Limb (tissue), 2 donors: ENCODE data around the gene HAUS2.
"Not testable (repeated sequence)": the region's sequence is repeated elsewhere in the genome, so short reads cannot be mapped to it uniquely, and the experiment has no call there.

ENCODE experiments used
- DNase-seq, 2 donors: peaks; one replicate each; pipeline ENCODE4 v3.0.0-alpha.2; 2016; ENCODE audit errors: extremely low spot score in 2 of 2

Gene HAUS2

GRCh38 chr15:42575188-42576039, 26.8 kb downstream of the HAUS2 start, which contains the start of gene STARD9:
TSS of gene STARD9 (plus strand) at chr15:42575606. CDS start at chr15:42575716, 110 bp downstream.
- peak; percentile 98 for DNase-seq

DNA sequence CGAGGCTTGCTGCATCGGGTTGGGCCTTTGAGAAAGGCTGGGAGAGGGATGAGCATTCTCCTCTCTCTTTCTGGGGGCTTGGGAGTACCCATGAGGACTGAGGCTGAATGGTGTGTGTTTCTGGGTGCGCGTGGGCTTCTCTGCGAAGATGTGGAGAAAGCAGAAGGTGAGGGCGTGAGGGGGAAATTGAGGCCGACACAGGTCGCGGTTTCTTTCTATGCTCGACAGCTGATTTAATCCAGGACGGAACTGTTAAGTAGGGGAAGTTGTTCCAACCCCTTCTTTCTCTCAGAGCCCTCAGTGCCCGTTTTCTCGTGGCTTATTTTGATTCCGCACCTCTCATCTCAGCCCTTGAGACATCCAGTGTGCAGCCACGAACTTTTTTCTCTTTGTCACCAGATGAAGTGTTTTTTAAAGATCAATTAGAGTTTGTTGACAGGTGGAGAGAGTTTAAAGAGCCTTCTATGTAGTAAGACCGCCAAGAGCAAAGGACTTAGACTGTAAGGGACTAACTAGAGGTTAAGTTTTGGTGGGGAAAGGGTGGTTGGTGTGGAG, 27.5 kb downstream of the HAUS2 start:
- DNase-seq, result no peak

GRCh38 chr15:42576776-42577175, 28.1 kb downstream of the HAUS2 start:
- no peak for DNase-seq

DNA sequence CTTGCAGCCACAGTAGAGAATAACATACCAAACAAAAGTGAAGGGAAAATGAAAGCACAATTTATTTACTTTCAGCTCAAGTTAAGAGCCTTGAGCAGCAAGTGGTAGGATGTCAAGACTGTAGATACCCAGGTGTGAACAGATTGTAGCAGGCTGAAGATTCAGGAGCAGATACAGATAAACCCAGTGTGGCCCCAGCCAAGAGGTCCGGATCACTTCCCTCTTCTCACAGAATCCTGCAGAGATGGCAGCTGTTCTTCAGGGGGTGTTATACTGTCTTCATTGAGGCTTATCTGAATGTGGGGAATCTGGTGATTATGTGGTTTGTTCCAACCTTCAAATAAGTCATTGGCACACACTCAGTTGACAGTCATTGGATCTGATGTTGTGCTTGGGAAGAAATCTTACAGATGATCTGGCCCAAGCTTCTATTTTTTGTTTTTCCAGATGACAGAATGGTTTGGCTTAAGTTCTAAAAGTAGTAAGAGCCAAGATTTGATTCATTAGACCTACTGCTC, 28.9 kb downstream of the HAUS2 start:
- peak in 1 of 2 donors; percentile 44 for DNase-seq

- DNase-seq, result no peak
Measured at GRCh38 chr15:42578984-42579537, 30.4 kb downstream of the HAUS2 start.

DNA sequence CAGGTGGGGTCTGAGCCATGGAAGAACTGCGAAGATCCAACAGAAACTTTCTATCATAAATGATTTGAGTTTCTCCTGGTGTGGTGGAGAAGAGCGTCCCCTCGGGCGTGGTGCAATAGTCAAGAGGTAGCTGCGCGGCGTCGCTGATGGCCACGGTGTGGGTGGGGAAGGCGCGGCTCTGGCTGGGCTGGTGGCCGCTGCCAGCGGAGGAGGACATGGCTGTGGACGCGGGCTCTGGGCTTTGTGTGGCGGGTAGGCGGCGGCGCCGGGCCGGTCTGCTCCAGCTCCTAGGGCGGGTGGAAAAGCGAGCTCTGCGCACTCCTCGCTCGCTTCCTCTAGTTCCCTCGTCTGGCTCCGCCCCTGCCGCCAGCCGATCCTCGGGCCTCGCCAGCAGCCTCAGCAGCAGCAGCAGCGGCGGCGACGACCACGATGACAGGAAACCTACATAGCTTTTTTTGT, 32.7 kb downstream of the HAUS2 start:
- peak; percentile 86 to 87 for DNase-seq

GRCh38 chr15:42582569-42583375, 34.1 kb downstream of the HAUS2 start:
- DNase-seq, result no peak

GRCh38 chr15:42584031-42584765, 35.6 kb downstream of the HAUS2 start:
- DNase-seq, result no peak

GRCh38 chr15:42590619-42591237, 42.1 kb downstream of the HAUS2 start:
- no peak for DNase-seq

- DNase-seq, result no peak
Measured at GRCh38 chr15:42591238-42591934, 42.7 kb downstream of the HAUS2 start.

DNA sequence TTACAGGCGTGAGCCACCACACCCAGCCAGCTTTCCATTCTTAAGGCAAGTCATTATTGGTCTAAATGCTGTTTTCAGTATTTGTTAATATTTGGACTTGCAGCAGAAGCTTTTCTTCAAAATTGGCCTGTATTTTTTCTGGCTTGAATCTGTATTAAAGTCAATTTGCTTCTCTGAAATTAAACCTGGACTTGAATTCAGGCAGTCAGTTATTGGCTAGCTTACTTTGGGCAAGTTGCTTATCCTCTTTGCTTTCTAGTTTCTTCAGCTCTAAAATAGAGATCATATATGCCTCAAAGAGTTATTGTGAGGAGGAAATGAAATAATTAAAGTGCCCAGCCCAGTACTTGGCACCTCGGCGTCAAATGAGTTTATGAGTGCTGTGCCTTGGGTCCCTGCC, 44.1 kb downstream of the HAUS2 start:
- no peak for DNase-seq

GRCh38 chr15:42593143-42593542, 44.5 kb downstream of the HAUS2 start:
- DNase-seq, result peak in 1 of 2 donors; percentile 47

DNA sequence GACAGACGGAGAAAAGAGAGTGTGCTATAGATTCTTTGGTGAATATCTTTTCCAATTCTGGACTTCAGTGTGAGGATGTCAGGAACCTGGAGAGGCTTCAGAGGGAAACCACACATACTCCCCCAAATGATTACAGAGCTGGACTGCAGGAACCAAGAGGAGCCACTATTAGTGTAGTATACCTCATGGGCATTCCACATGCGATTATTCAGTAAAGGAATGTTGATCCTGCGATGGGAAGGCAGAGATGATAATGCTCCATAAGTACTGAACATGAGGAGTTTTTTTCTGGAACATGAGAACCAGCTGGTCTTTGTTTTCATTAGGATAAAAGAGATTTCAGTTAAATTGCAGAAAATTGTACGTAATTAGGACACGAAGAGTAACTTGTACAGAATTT, 45.5 kb downstream of the HAUS2 start:
- DNase-seq, result no peak

- peak in 1 of 2 donors; percentile 86 for DNase-seq
Measured at GRCh38 chr15:42595626-42596240, 47.1 kb downstream of the HAUS2 start.

DNA sequence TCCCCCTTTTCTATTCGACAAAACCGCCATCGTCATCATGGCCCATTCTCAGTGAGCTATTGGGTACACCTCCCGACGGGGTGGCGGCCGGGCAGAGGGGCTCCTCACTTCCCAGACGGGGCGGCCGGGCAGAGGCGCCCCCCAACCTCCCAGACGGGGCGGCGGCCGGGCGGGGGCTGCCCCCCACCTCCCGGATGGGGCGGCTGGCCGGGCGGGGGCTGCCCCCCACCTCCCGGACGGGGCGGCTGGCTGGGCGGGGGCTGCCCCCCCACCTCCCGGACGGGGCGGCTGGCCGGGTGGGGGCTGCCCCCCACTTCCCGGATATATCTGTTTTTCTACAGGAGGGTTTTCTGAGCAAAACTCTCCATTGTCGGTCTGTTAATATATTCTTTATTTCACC, 52.7 kb downstream of the HAUS2 start:
- not testable (repeated sequence) for DNase-seq

- DNase-seq, result no peak
Measured at GRCh38 chr15:42602501-42602900, 53.9 kb downstream of the HAUS2 start.

DNA sequence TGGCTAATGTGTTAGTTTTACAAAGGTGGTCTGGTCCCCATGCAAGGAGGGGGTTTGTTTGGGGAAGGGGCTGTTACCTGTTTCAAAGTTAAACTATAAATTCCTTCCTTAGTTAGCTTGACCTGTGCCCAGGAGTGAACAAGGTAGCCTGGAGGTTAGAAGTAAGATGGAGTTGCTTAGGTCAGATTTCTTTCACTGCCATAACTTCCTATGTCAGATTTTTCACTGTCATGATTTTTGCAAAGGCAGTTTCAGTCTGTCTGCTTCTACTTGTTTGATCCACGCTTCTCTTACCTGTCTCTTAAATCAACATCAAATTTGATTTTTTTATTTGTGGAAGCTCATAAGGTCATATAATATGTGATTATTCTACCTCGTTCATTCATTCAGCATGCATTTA, 55.3 kb downstream of the HAUS2 start:
- DNase-seq, result no peak

DNA sequence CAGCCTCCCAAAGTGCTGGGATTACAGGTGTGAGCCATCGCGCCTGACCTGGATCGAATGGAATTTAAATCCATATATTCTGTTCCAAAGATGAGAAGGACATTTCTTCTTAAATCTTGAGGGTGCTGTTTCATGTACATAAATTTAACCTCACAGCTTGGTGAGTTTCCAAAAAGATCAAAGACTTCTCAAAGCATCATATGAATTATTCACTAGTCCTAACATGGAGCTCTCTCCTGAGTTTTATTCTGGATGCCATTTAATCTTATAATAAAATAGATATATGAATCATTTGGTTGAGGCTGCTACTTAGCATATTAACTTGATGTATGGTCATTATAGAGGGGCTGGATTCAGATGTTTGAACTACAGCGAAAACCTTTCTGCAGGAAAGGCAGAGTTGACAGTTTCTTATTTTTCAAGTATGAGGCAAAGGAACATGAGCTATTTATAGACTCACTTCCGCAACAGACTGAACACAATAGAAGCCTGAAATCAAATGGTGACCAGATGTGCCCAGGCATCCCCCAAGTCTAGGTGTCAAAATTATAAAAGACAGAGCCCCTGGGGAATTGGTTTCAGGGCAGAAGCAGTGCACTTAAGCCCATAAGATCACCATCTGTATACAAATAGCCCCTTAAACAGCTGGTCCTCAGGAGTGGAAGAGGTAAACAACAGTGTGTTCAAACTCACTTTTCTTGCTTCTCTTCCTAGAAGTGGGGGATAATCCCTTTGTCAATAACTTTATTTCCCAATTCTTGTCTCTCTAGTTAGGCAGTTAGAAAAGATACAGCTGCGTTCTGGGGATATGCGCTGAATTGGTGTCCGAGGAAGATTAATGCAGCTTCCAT, 56.5 kb downstream of the HAUS2 start:
- peak in 1 of 2 donors; percentile 74 for DNase-seq
